ENCODE measurements around the gene TBC1D9.
A peak's percentile ranks its signal among the peaks of the same experiment; 100 is the strongest.

Gene TBC1D9

DNA sequence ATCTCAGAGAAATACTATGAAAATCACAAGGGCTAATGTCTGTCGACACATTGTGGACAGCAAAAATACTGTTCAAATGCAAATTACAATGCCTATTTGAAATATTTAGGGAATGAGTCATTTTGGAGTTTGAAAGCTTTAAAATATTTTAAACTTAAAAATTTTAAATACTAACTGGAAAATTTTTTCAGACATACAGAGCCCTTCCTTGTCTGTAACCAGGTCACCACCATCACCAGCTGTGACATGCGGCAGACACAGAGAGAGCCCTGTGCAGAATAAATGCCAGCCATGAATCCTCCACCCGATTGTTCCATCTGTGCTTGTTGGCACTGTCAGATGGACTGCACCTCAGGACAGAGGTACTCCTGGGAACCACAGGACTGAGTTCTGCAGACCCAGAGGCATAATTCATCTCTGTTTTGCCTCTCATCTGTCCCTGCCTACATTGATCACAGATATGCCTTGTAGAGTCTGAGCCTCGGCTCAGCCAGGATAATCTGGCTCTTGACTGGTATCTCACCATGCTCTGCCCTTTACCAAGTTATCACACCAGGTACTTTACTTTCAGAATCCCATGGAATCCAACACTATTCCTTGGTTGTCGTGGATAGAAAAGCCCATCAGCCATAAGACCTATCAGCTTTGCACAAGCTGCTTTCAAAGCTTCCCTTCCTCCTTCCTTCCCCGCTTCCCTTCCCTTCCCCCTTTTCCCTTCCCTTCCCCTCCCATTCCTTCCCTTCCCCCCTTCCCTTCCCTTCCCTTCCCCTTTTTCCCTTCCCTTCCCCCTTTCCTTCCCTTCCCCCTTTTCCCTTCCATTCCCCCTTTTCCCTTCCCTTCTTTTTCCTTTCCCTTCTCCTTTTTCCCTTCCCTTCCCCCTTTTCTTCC, 67.2 kb downstream of the TBC1D9 start:
- DNase-seq, result no peak

GRCh38 chr4:140686796-140687195, 69.4 kb downstream of the TBC1D9 start:
- no peak for DNase-seq

DNA sequence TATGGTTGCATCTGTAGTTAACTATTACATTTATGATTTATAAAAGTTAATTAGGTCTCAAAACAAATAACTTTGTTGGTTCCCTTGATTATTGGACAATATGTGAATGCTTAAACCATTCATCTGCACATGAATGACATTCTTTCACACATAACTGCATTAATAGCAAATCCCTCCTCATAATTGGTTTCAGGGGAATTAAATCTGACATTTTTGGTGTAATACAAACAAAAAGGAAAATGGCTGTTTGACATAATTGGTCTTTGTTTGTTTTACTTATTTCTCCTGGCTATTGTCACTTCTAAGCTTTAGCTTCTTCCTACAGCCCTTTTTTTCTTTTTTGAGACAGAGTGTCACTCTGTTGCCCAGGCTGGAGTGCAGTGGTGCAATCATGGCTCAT, 71.9 kb downstream of the TBC1D9 start:
- no peak for DNase-seq

DNA sequence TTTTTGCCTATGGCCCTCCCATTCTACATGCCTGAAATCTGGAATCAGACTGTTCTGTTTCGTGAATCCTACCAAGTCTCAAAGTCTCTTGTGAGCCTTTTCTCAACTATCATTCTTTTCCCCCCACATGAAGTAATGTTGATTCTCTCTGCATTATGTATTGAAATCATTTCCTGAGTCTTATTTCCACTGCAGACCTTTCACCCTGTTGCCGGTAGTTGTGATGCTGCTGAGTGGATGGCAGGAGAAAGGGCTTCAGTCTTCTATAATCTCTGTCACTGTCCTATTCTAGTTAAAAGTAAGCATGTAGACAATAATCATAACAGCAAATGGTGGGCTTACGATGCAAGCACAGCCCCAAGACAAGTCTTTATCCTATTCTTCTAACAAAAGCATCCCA, 75.0 kb downstream of the TBC1D9 start:
- DNase-seq, result no peak

GRCh38 chr4:140680686-140681085, 75.5 kb downstream of the TBC1D9 start:
- no peak for DNase-seq

DNA sequence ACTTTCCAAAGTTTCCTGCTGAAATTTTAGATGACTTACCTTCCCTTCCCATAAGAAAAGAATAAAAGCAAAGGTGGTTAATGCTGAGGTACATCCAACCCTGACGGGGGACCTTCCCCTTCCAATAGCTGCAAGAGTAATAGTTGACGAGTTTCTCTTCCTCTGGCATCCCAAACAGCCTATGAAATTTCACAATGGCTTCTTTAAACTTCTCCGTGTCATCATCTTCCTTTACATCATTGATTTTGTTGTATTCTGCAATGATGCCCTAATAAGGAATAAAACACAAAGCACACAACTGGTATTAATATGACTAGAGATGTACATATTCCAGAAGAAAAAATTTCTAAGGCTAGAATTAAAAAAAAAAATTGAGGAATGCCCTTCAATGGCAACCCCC, 76.6 kb downstream of the TBC1D9 start:
- DNase-seq, result no peak

- no peak for DNase-seq
Measured at GRCh38 chr4:140675599-140676231, 80.5 kb downstream of the TBC1D9 start.

GRCh38 chr4:140673729-140674128, 82.5 kb downstream of the TBC1D9 start:
- no peak for DNase-seq

DNA sequence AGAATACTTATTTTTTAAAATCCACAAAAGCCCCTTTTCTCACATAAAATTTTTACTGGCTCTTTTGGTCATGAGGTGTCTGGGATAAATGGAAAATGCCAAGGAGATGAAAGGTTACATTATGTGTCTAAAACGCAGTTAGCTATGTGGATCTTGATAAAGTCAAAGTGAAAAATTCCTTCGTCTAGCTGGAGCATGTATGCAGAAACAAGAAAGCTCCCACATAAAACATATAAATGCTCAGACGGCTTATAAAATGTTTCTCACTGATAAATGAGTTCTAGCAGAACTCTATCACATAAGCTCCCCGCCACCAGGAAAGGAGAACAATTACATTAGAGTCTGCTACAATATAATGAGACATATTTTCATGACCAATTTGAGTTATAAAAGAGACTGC, 83.8 kb downstream of the TBC1D9 start:
- no peak for DNase-seq

DNA sequence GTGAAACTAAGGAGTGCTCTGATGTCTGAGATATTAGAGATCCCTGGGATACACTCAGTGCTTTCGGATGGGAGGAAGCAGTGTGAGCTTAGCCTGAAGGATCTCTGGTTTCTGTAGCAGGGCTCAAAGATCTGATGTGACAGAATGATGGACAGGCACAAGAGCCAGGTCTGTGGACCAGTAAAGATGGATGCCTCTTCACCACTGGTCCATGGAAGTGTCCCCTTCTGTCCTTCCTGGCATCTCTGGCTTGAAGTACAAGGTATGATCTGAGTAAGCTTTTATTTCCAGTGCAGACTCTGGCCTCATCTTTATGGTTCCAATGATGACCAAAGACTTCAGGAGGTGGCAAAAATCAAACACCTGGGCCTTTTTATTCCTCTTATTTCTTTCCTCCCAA, 88.1 kb downstream of the TBC1D9 start:
- no peak for DNase-seq

DNA sequence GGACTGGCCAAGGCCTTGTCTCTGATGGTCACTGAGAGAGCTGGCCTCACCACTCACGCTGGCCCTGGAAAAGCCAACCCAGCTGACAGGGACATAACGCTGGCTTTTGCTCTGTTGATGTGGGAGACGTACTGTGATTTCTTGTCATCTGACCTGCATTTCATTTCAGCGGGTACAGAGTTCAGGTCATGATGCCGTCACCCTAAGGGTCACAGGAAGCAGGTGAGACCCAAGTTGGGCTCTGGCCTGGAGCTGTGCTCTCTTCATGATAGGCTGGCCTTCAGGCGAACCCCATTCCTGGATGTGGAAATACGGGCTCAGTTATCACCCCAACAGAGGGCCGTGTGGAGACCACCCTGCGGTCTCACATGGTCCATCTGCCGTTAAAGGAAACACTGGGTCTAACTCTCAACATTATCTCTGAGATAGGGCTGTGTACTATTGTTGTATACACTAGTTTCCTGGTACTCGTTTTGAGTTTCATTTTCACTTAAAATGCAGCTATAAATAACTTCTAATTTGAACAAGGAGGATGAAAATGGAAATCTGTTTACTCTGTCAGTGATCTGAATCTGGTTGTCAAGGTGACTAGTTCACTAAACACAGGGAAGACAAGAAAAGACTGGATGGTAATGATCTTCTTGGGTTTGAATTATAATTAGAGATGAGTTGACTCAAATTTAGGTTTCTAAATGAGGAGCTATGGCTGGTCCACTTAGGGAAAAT, 89.1 kb downstream of the TBC1D9 start:
- peak; percentile 1 for DNase-seq

GRCh38 chr4:140662082-140662869, 93.9 kb downstream of the TBC1D9 start:
- no peak for DNase-seq

GRCh38 chr4:140661550-140661949, 94.6 kb downstream of the TBC1D9 start:
- DNase-seq, result no peak

DNA sequence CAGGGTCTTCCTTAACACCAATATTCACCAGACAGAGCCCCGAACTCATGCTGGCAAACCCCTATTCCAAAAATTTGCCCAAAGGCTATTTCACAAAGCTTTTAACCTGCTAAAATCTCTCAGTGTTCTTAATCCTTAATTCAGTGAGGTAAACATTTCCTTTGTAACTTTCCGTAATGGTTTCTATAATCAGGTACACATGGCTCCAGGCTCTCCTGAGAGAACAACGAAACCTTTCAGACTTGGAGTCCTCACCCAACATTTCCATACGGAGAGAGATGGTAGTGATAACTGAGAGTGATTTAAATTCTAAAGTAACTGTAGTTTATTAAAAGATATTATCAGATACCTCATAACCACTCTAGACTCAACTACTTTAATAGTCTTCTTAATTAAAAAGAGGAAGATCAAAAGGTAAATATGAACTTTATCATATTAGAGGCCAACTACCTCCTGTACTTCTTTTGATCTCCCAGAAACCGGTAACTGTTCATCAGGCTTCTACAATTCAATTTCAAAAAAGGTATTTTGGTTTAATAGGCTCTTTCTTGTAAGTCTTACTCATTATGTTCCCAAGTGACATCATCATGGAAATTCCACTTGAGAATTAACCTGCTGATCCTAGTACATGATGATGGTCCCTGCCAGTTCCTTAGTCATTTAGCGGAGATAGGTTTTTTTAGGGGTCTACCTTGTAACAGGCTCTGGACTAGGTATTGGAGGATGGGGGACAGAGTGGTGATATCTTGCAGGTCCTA, 96.1 kb downstream of the TBC1D9 start:
- DNase-seq, result no peak

- DNase-seq, result no peak
Measured at GRCh38 chr4:140654495-140654814, 101.7 kb downstream of the TBC1D9 start.

GRCh38 chr4:140653718-140654494, 102.3 kb downstream of the TBC1D9 start:
- DNase-seq, result no peak

- no peak for DNase-seq
Measured at GRCh38 chr4:140652601-140653000, 103.6 kb downstream of the TBC1D9 start.

GRCh38 chr4:140648716-140649308, 107.4 kb downstream of the TBC1D9 start:
- no peak for DNase-seq

GRCh38 chr4:140645614-140646412, 110.4 kb downstream of the TBC1D9 start:
- DNase-seq, result peak; percentile 55

DNA sequence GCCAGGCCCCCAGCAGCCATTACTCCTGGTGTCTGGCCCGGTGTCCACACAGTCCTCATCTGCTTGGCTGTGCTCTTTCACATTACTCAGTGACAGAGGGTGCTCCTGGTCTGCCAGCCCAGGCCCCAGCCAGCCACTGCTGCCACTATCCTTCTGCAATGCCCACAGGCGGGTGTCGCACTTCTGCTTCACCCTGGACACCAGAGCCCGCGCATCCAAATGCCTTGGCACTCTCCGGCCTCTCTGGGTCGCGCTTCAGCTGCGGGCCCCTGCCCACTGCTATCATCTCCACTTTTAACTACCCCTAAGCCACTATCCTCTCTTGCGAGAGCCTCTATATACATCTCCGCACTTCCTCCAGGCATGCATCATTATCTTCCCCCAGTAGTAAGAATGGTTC, 111.0 kb downstream of the TBC1D9 start:
- DNase-seq, result no peak
